ENCODE data around the gene AGBL4.
"Not testable (repeated sequence)": the region's sequence is repeated elsewhere in the genome, so short reads cannot be mapped to it uniquely, and the experiment has no call there.

Gene AGBL4

DNA sequence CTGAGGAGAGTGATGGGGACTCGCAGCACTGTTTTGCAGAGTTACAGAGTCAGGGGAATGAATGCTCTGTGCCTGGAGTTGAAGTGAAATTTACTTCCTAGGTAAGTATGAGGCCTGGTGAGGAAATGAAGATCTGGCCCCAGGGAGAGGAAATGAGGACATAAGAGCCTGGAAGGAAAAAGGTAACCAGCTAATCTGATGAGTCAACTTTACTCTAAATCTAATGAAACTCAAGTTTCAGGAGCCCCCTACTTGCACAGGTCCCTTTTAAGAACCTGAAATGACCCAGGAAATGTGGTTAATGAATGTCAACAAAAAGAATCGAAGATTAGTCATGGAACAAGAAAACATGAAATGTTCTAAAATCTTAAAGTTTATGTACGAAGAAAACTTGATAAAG is 599.0 kb downstream of the AGBL4 start:
- no peak for DNase-seq

DNA sequence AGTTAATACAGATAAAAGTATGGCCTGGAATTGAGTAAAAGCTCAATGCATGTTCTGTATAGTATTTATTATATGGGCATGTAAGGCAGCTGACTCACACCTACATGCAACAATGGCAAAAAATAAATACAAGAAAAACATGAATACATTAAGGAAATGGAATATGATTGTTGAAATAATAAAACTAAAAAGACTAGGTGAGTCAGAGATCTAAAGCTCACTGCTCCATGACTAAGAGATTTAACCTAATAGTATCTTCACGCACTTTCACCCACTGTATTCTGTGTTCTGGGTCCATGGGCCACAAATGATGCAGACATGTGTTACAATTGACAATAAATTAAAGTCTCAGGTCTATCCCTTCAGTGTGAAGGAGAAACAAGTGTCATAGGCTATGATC is 607.0 kb downstream of the AGBL4 start:
- DNase-seq: no peak

DNA sequence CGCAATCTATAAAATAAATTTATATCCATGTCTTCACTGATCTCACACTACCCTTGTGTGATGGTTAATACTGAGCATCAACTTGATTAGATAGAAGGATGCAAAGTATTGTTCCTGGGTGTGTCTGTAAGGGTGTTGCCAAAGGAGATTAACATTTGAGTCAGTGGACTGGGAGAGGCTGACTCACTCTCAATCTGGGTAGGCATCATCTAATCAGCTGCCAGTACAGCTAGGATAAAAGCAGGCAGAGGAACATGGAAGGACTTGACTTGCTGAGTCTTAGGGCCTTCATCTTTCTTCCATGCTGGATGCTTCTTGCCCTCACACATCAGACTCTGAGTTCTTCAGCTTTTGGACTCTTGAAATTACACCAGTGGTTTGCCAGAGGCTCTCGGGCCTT is 615.4 kb downstream of the AGBL4 start:
- no peak for DNase-seq

DNA sequence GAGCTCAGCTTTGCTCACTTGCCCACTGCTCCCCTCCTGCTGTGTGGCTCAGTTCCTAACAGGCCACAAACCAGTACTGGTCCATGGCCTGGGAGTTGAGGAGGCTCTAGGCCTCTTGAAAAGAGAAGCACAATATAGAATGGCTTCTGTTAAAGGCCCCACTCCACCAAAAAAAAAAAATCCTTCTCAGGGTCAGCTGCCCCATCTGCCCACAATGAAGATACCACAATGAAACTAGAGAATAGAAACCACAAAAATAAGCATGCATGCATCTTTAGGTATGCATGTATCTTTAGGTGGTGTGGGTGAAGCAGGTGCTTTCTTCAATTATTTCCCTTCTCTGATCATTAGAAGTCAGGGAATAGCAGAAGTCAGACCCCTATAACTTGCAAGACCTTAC is 626.7 kb downstream of the AGBL4 start:
- no peak for DNase-seq

DNA sequence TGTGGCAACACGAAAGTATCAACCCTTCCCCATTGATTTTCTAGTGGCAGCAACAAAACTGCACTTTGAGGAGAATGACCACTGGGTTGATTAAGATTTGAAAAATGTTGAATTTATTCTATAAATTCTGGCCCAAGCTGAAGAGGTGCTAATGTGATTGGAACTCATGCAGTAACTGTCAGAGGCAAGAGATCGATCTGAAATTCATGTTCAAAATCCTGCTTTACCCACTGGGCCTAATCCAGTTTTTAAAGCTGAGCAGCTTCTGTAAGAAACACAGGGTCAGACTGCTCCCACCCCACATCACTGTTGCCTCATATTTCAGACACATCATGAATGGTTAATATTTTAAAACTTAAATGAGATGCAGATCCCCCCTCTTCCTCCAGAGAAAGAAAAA is 629.6 kb downstream of the AGBL4 start:
- no peak for DNase-seq

DNA sequence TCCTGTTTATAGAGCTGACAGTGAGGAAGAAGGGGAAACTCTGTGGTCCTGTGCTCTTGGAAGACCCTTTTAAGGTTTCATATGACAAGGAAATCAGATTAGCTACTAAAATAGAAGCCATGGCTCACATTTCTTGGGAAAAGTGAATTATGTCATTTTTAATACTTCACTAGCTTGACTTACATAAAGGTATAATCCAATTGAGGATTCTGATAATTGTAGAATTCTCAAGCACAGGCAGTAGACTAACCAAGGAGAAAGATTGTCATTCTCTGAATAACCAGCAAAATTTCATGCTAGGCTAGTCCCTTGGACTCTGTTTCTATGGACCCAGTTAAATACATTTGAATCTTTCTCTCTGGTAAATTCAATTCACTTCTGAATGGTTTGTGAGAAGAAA is 634.1 kb downstream of the AGBL4 start:
- DNase-seq: no peak

DNA sequence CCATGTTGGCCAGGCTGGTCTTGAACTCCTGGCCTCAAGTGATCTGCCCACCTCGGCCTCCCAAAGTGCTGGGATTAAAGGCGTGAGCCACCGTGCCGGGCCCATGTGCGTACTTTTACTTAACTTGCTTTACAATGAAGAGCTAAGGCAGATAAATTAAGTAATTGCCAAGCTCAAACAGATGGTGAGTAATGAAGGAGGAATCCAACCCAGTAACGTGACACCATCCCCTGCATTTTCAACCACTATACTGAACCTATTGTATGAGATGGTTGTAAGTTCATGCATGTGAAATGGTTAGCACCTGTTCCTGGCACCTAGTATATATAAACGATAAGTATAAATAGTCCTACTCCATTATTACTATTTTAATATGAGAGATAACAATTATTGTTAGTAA is 659.1 kb downstream of the AGBL4 start:
- DNase-seq: no peak

DNA sequence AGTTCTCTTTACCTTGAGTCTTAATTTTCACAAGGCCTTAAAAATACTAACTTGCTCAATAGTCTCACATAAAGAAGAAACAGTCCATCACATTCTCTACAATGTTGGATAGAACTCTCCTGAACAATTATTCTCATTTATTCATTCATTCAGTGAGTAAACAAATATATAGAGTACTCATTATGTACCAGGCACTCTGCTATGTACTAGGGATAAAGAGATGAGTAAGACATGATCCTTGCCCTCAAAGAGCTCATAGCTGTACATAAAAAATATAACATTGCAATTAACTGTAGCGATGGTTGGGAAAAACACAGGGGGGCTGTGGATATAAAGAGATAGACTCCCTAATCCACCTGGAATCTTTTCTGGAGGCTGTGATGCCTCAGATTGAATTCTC is 660.1 kb downstream of the AGBL4 start:
- no peak for DNase-seq

DNA sequence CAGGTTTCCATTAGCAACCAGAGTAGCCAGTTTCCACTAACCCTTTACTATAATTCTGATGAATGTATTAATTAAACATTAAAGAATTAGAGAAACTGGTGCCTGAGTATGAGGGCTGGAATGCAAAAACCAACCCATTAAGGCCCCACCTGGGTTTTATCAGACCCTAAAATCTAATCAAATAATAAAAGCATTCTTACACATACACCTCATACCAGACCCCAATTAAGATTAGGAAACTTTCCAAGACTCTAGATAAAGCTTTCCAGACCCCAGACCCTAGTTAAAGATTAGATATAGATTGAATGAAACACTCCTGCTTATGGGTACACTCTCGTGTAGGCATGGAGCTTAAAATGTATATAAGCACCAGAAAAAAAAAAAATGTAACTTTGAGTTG is 665.7 kb downstream of the AGBL4 start:
- DNase-seq: no peak

DNA sequence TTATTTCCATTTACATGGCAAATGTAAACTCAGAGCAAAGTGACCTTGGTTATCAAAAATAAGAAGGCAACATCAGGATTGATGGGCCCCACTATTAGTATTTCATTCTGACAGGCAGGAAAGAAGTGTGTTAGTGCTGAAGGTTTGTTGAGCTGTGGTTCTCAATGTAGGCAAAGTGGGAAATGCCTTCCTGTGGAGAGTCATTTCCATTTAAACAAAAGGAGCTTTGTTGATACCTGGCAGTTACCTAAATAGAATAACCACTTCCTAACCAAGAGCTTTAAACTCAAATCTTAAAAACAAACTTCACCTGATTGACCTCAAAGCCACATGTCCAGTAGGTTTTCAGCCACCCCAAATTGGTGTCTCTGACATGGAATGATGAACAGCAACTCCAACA is 667.2 kb downstream of the AGBL4 start:
- no peak for DNase-seq

DNA sequence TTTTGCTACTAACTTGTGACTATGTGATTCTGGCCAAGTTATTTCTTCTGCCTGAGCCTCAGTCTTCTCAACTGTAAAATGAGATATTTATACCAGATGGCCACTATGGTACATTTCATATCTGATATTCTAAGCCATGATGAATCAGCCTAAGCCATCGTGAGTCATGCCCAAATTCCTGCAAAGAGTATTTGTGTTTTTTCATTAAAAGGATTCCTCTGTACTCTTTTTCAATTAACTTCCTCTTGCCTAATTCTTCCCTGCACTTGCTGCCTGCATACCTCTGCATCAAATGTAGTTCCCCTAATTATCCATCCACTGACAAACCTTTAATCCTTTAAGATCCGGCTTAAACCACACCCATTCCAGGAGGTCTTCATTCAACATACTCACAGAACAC is 672.0 kb downstream of the AGBL4 start:
- DNase-seq: no peak

DNA sequence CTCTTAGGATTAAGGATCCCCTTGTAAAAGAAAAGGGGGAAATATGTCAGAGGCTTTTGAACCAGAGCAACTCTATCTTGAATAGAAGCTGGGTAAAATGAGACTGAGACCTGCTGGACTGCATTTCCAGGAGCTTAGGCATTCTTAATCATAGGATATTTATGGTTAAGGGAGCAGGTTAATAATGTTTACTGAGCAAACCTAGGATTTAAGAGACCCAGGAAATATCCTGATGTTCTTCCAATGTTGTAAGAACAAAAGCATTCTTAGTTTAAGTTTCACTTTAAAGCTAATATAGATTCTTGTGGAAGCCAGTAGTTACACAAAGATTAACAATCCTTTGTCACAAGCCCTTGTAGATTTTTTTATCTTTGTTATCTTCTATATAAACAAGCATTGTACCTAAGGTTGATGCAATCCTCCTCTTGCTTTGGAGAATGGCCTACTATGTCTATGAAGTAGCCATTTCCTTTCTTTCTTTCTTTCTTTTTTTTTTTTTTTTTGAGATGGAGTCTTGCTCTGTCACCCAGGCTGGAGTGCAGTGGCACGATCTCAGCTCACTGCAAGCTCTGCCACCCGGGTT is 676.9 kb downstream of the AGBL4 start:
- DNase-seq: no peak

DNA sequence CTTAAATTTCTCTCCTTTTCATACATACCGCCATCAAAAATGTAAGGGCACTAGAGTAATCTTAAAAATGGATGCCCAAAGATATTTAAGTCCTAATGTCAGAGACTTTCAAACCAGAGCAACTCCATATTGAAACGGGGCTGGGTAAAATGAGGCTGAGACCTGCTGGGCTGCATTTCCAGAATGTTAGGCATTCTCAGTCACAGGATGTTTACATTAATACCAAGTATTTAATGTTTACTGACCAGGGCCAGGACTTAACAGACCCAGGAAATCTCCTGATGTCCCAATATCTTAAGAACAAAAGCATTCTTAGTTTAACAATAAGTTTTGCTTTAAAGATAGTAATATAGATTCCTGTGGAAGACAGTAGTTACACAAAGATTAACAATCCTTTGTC is 683.2 kb downstream of the AGBL4 start:
- no peak for DNase-seq

DNA sequence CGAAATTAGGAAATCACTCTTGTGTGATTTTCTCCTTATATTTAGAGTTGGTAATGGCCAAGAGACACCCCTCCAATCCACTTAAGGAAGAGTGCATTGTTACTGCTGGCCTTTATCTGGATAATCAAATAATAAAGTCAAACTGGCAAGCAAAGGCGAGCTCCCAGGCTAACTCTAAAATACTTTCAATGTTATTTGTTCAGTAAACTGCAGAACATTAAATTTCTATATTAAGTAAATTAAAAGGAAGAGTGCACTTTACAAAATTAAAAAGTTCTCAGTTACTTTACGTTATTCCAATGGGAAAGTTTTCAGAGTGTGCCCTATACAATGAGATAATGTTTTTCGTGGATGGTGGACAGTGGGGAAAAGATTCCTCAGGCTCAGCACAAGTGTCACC is 684.7 kb downstream of the AGBL4 start:
- no peak for DNase-seq

DNA sequence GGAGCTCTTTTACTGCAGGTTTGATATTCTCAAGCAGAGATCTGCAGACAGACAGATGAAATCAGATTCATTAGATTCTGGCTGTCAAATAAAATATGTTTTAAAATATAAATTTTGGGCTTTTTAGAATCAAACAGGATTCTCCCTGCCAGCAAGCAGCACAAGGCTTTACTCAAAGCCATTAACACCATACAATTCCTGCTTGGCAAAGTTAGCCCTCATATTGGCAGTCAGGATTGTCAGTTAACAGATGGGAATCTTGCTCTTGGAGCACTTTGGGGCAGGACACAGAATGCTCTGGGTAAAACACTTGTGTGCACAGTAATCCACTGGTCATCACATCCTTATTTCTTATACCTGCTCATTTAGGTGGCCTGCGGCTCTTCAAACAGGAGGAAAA is 686.5 kb downstream of the AGBL4 start:
- no peak for DNase-seq

DNA sequence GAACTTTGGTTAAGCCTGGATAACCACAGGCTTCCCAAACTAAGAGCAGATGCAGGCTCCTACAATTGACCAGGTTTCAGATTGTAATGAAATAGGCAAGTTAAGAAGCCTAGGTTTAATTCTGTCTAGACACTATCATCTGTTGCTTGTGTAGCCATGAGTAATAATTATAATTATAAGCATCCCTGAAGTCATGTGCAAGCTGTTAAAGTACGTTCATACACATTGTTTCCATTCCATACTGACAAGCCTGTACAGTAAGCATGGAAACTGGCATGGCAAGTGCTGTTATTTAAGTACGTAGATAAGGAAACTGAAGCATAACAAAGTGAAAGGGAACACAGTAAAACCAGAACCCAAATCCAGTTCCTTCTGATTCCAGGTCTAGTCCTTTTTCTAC is 689.8 kb downstream of the AGBL4 start:
- no peak for DNase-seq

DNA sequence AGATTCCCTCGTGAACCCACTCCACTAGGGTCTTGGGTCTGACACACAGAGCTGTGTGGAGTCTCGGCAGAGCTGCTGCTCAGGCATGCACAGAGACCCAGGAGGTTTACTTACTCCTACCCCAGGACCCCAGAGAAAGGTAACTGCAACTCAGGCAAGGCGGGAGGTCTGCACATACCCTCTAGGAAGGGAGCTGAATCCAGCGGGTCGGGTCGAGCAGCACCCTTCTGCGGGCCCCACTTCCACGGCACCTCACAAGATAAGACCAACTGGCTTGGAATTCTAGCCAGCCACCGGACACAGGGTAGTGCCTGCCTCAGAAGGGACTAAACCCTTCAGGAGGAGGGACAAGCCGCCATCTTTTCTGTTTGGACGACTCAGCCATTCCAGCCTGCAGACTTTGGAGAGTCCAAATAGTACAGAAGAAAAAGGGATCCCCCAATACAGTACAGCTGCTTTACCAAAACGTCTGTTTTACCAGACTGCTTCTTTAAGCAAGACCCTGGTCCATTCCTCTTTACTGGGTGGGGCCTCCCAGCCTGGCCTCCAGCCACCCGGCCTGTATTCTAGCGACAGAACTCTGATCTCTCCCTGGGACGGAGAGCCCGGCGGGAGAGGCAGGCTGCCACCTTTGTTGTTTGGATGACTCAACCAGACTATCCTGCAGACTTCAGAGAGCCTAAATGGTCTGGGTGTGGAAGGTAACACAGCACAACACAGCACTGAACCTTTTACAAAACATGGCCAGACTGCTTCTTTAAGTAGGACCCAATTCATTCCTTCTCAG is 692.5 kb downstream of the AGBL4 start:
- DNase-seq: no peak

DNA sequence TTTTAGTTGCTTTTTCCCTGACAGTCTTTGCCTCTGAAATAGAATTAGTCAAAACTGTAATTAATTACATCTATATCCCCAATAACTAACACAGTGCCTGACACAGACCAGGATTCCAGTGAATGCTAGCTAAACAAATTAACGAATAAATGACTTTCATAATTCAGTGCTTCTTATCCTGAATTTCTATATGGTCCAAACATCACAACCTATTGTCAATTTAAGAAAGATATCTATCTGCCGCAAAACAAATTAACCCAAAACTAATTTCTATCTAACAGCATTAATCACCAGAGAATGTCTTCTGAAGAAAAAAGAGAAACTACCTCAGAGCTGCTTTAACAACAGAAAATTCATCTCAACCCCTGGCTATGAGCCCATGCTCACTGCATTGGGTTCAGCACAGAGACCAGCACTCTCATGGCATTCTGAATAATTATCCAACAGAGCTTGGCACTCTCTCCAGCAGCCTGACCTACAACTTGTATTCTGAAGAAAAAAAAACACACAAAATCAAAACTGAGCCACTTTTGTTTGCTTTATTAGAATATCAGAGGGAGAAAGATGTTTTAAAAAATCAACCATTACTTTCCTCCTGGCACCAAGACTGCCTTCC is 699.7 kb downstream of the AGBL4 start:
- no peak for DNase-seq

DNA sequence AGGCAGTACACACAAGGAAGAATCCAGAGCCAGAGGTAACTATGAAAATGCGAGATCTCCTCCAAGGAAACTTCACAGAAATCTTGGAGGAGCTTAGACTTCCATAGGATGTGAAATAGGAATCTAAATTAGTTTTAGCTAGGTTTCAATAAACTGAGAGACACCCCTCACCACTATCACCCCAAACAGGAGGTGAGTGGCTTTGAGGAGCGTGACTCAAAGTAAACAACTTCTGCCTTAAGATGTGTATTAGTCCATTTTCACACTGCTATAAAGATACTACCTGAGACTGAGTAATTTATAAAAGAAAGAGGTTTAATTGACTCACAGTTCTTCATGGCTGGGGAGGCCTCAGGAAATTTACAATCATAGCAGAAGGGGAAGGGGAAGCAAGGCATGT is 703.3 kb downstream of the AGBL4 start:
- DNase-seq: not testable (repeated sequence)

DNA sequence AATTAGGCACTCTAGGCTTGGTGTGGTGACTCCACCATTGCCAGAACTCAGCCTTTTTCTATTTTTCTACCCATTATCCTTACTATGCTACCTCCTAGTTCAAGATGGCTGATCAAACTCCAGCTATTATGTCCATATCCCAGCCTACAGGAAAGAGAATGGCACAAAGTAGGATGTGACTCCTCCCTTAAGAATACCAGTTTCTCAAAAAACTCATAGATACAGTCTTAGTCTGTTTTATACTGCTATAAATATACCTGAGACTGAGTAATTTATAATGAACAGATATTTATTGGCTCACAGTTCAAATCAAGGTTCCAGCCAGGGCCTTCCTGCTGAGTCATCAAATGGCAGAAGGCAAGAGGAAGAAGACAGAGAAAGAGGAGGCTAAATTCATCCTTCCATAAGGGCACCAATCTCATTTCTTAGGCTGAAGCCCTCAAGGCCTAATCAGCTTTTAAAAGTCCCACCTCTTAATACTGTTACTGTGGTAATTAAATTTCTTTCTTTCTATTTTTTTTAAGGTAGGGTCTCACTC is 704.3 kb downstream of the AGBL4 start:
- no peak for DNase-seq

DNA sequence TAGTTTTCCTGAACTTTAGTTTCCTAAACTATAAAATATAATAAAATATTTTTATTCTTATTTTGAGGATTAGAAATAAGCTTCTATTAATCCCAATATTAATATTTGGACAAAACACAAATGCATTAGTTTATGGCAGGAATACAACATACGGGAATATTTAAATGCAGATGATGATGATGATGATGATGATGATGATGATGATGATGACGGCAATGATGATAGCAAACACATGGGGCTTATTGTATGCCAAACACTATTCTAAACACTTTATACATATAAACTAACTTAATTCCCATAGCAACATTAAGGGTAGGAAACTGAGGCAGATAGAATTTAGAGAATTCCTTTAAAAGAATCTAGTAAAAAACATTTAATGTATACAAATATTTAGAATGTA is 705.5 kb downstream of the AGBL4 start:
- no peak for DNase-seq

DNA sequence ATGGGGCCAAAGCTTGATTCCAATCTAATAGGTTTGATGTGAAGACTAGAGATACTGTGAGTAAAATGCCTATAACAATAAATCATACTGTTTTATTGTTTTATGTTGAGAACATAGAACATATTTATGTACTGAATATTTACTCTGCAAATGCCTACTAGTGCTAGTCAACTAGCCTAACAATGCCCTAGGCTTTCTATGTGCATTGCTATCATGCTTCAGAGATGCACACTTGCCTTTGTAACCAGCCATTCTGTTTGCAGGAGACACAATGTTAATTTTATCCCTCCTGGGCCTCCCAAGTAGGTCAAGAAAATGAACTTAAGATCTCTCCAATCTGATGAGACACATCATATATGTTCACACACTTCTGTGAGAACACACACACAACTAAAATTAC is 716.3 kb downstream of the AGBL4 start:
- no peak for DNase-seq

DNA sequence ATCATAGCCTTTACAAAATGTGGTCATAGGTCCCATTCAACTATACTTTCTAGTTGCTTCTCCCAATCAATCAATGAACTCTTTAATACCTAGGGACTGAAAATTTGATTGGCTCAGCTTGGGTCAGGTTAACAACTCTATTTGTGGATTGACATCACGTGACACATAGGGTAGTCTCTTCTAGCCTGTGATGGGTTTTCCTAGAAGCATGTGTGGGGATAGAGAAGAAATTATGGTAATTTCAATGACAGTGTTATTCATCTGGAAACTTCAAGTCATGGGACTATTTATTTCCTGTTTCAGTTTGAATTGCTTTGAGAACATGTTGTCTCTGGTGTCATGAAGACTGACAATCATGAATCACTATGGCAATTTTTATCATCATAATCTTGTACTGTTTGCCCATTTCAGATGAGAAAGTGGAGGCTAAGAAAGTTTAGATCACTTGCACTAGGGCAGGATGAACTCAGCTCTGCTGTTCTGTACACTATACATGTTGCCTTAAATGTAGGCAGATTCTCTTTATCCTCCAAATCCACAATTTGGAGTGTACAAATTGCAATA is 717.2 kb downstream of the AGBL4 start:
- DNase-seq: no peak

DNA sequence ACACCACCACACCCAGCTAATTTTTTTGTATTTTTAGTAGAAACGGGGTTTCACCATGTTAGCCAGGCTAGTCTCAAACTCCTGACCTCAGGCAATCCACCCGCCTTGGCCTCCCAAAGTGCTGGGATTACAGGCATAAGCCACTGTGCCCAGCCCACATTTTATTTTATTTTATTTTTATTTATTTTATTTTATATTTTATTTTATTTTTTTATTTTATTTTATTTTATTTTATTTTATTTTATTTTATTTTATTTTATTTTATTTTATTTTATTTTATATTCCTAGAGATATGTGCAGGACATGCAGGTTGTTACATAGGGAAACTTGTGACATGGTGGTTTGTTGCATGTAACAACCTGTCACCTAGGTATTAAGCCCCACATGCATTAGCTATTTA is 721.4 kb downstream of the AGBL4 start:
- DNase-seq: not testable (repeated sequence)

All from NCI-H1048 (cell line).